Smooth muscle cell (in vitro differentiated cells): ENCODE results near the gene KRTAP10-5. TPM values are rescaled to one million over a fixed set of nuclear protein-coding genes. Genes with fewer than 3 reads are reported as not detected.

Experiments used
- DNase-seq: peaks from one replicate; lab custom pipeline; 2025; ENCODE audit not compliant: unreplicated experiment; lab: John Stamatoyannopoulos, UW
- H2AFZ ChIP-seq: fragments of 200-600 bp; sonication (generic); 2 replicates; pipeline ENCODE4 v1.6.0; 2016; ENCODE audit warnings: antibody characterized with exemption, low read depth, mild to moderate bottlenecking
- H3F3A ChIP-seq: fragments of 200-600 bp; sonication (generic); 2 replicates; pipeline ENCODE4 v1.6.0; 2017; ENCODE audit warnings: antibody characterized with exemption, low read depth
- H3K27ac ChIP-seq: fragments of 200-600 bp; sonication (generic); 2 replicates; pipeline ENCODE4 v1.5.1; 2016; ENCODE audit warnings: low read depth, mild to moderate bottlenecking
- H3K27me3 ChIP-seq: fragments of 200-600 bp; sonication (generic); 2 replicates; pipeline ENCODE4 v1.6.1; 2016; ENCODE audit warnings: low read depth, mild to moderate bottlenecking
- H3K36me3 ChIP-seq: fragments of 200-600 bp; sonication (generic); 2 replicates; pipeline ENCODE4 v1.5.1; 2016; ENCODE audit warnings: low read depth
- H3K4me1 ChIP-seq: fragments of 200-600 bp; sonication (generic); 2 replicates; pipeline ENCODE4 v1.5.1; 2016; ENCODE audit warnings: low read depth
- H3K4me2 ChIP-seq: fragments of 200-600 bp; sonication (generic); 2 replicates; pipeline ENCODE4 v1.6.0; 2016; ENCODE audit warnings: mild to moderate bottlenecking
- H3K4me3 ChIP-seq: fragments of 200-600 bp; sonication (generic); 2 replicates; pipeline ENCODE4 v1.5.1; 2016; ENCODE audit warnings: mild to moderate bottlenecking
- H3K79me2 ChIP-seq: fragments of 200-600 bp; sonication (generic); 2 replicates; pipeline ENCODE4 v1.6.0; 2016; ENCODE audit warnings: low read depth, mild to moderate bottlenecking
- H3K9ac ChIP-seq: fragments of 200-600 bp; sonication (generic); 2 replicates; pipeline ENCODE4 v1.6.0; 2016; ENCODE audit warnings: low read depth
- H3K9me3 ChIP-seq: fragments of 200-600 bp; sonication (generic); replicated peaks from 2 replicates; pipeline ENCODE4 v1.5.1; 2016; ENCODE audit warnings: low read depth
- H4K20me1 ChIP-seq: fragments of 200-600 bp; sonication (generic); 2 replicates; pipeline ENCODE4 v1.6.0; 2016; ENCODE audit warnings: low read depth
- CTCF ChIP-seq: fragments of 200-600 bp; sonication (generic); IDR thresholded peaks from 2 replicates; pipeline ENCODE4 v1.5.1; 2017; ENCODE audit warnings: borderline replicate concordance, mild to moderate bottlenecking, antibody characterized with exemption; ENCODE audit not compliant: insufficient read depth, poor library complexity, severe bottlenecking
- WGBS: methylation state at CpG from one replicate; pipeline ENCODE4 v1.1.7; 2016; ENCODE audit warnings: low lambda C conversion rate; 5-methylcytosine and 5-hydroxymethylcytosine counted together
- polyA plus RNA-seq: library from polyadenylated mRNA; unstranded; fragments of >200 nt; fragmentation: Nextera tagmentation; extraction: Ambion mirVana; gene quantifications from 2 replicates; pipeline ENCODE4 v1.2.1, GENCODE V29; 2016
- total RNA-seq: library from RNA; depleted of rRNA; stranded (reverse); fragments of >200 nt; gene quantifications from 2 replicates; pipeline ENCODE4 v1.2.3, GENCODE V29; 2014

KRTAP10-5 gene
- total and polyA plus RNA-seq, 2 experiments from 2014 or later = not detected

- H3K4me2 ChIP-seq = no peak overlapping the region
- no peak overlapping the region for H3K4me3 ChIP-seq
- H3K9ac ChIP-seq = no peak overlapping the region
- 93% methylated on average over 10 of the region's 12 CpGs for WGBS
- H3K36me3 ChIP-seq = no peaks in the 10 kb centered on the region
- H2AFZ ChIP-seq = no peak overlapping the region
- H3F3A ChIP-seq = no peaks in the 10 kb centered on the region
- no peak for TF ChIP-seq CTCF
- H4K20me1 ChIP-seq = no peaks in the 10 kb centered on the region
- no peaks in the 10 kb centered on the region for H3K79me2 ChIP-seq
- H3K27ac ChIP-seq = no peak overlapping the region
- no peaks in the 10 kb centered on the region for H3K9me3 ChIP-seq
- no peak for DNase-seq
- H3K27me3 ChIP-seq = no peaks in the 10 kb centered on the region
- no peaks in the 10 kb centered on the region for H3K4me1 ChIP-seq
These were observed 10.4 kb downstream of the KRTAP10-5 start for GRCh38 chr21:44569861-44570517.

GRCh38 chr21:44568667-44569556, 11.5 kb downstream of the KRTAP10-5 start:
- H3K9me3 ChIP-seq = no peaks in the 10 kb centered on the region
- H3K9ac ChIP-seq = no peak overlapping the region
- H3K4me2 ChIP-seq = no peak overlapping the region
- H3K27me3 ChIP-seq = no peaks in the 10 kb centered on the region
- H3K79me2 ChIP-seq = no peaks in the 10 kb centered on the region
- no peak for TF ChIP-seq CTCF
- no peak for DNase-seq
- H2AFZ ChIP-seq = no peak overlapping the region
- no peaks in the 10 kb centered on the region for H3K4me1 ChIP-seq
- no peak overlapping the region for H3K27ac ChIP-seq
- H3K4me3 ChIP-seq = no peak overlapping the region
- no peaks in the 10 kb centered on the region for H4K20me1 ChIP-seq
- 88% methylated on average over 26 of the region's 27 CpGs for whole genome bisulfite sequencing
- no peaks in the 10 kb centered on the region for H3K36me3 ChIP-seq
- no peaks in the 10 kb centered on the region for H3F3A ChIP-seq

GRCh38 chr21:44568261-44568660, 12.1 kb downstream of the KRTAP10-5 start:
- no peak for DNase-seq
- no peaks in the 10 kb centered on the region for H3K9me3 ChIP-seq
- H3K9ac ChIP-seq = no peak overlapping the region
- no peaks in the 10 kb centered on the region for H3F3A ChIP-seq
- H3K36me3 ChIP-seq = no peaks in the 10 kb centered on the region
- no peak overlapping the region for H3K4me3 ChIP-seq
- H3K4me2 ChIP-seq = no peak overlapping the region
- H3K27me3 ChIP-seq = no peaks in the 10 kb centered on the region
- no peak overlapping the region for H2AFZ ChIP-seq
- WGBS = 93% methylated on average over 12 of the region's 12 CpGs
- H4K20me1 ChIP-seq = no peaks in the 10 kb centered on the region
- no peaks in the 10 kb centered on the region for H3K4me1 ChIP-seq
- no peak for TF ChIP-seq CTCF
- H3K79me2 ChIP-seq = no peaks in the 10 kb centered on the region
- H3K27ac ChIP-seq = no peak overlapping the region
